ENCODE results near the gene OR10A7.

GRCh38 chr12:55246159-55246558 is 25.3 kb downstream of the OR10A7 start:
- TF ChIP-seq, protein P1, sequence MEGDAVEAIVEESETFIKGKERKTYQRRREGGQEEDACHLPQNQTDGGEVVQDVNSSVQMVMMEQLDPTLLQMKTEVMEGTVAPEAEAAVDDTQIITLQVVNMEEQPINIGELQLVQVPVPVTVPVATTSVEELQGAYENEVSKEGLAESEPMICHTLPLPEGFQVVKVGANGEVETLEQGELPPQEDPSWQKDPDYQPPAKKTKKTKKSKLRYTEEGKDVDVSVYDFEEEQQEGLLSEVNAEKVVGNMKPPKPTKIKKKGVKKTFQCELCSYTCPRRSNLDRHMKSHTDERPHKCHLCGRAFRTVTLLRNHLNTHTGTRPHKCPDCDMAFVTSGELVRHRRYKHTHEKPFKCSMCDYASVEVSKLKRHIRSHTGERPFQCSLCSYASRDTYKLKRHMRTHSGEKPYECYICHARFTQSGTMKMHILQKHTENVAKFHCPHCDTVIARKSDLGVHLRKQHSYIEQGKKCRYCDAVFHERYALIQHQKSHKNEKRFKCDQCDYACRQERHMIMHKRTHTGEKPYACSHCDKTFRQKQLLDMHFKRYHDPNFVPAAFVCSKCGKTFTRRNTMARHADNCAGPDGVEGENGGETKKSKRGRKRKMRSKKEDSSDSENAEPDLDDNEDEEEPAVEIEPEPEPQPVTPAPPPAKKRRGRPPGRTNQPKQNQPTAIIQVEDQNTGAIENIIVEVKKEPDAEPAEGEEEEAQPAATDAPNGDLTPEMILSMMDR (IDR thresholded peaks at IDR 0.05), result no peak
- TF ChIP-seq POLR2A (IDR thresholded peaks at IDR 0.05), result no peak
